Activated T-helper 1 cell treated with Interleukin-2 at 50 U/mL for 16 hours (primary cell): ENCODE data around the gene GDPD2.
A peak's percentile ranks its signal among the peaks of the same experiment; 100 is the strongest.
"Not testable (repeated sequence)": the region's sequence is repeated elsewhere in the genome, so short reads cannot be mapped to it uniquely, and the experiment has no call there.

Experiments
- DNase-seq: peaks from one replicate; pipeline ENCODE4 v3.0.0-alpha.2; 2020; ENCODE audit warnings: low read depth

Gene GDPD2

GRCh38 chrX:70422851-70423341 lies at the start of gene GDPD2:
TSS of gene GDPD2 (plus strand) at chrX:70423314. CDS start at chrX:70424985, 1,671 bp downstream.
- no peak for DNase-seq

GRCh38 chrX:70386235-70386634 lies 36.9 kb upstream of the GDPD2 start:
- DNase-seq: no peak

GRCh38 chrX:70398899-70399298 lies 24.2 kb upstream of the GDPD2 start:
- DNase-seq: no peak

GRCh38 chrX:70400181-70400580 lies 22.9 kb upstream of the GDPD2 start:
- not testable (repeated sequence) for DNase-seq

- no peak for DNase-seq
These were observed 20.4 kb upstream of the GDPD2 start for GRCh38 chrX:70402721-70403120.

GRCh38 chrX:70405003-70405402 lies 18.1 kb upstream of the GDPD2 start:
- no peak for DNase-seq

- DNase-seq: no peak
These were observed 12.2 kb upstream of the GDPD2 start for GRCh38 chrX:70410921-70411320.

GRCh38 chrX:70411475-70411874 lies 11.6 kb upstream of the GDPD2 start:
- no peak for DNase-seq

GRCh38 chrX:70421618-70422017 lies 1.5 kb upstream of the GDPD2 start:
- no peak for DNase-seq

- no peak for DNase-seq
These were observed 992 bp downstream of the GDPD2 start for GRCh38 chrX:70423936-70424675.

GRCh38 chrX:70424801-70425200 lies 1.7 kb downstream of the GDPD2 start:
- no peak for DNase-seq

- no peak for DNase-seq
These were observed 3.5 kb downstream of the GDPD2 start for GRCh38 chrX:70426286-70427278.

GRCh38 chrX:70427365-70427764 lies 4.3 kb downstream of the GDPD2 start:
- DNase-seq: no peak

GRCh38 chrX:70429759-70430158 lies 6.6 kb downstream of the GDPD2 start:
- DNase-seq: no peak

- DNase-seq: no peak
These were observed 10.1 kb downstream of the GDPD2 start for GRCh38 chrX:70432936-70433847.

GRCh38 chrX:70433848-70434351 lies 10.8 kb downstream of the GDPD2 start:
- DNase-seq: peak; percentile 56

GRCh38 chrX:70434352-70434866 lies 11.3 kb downstream of the GDPD2 start:
- DNase-seq: peak; percentile 32

GRCh38 chrX:70434914-70435586 lies 11.9 kb downstream of the GDPD2 start:
- DNase-seq: no peak

GRCh38 chrX:70436343-70436742 lies 13.2 kb downstream of the GDPD2 start:
- DNase-seq: no peak

GRCh38 chrX:70437011-70437410 lies 13.9 kb downstream of the GDPD2 start:
- no peak for DNase-seq
